ENCODE results near the gene CCND3. TPM values are rescaled to one million over a fixed set of nuclear protein-coding genes. Genes with fewer than 3 reads are reported as not detected.

CCND3 gene
- total and polyA plus RNA-seq, 2 experiments from 2014 or later = 19.7 to 30.9 TPM

DNA sequence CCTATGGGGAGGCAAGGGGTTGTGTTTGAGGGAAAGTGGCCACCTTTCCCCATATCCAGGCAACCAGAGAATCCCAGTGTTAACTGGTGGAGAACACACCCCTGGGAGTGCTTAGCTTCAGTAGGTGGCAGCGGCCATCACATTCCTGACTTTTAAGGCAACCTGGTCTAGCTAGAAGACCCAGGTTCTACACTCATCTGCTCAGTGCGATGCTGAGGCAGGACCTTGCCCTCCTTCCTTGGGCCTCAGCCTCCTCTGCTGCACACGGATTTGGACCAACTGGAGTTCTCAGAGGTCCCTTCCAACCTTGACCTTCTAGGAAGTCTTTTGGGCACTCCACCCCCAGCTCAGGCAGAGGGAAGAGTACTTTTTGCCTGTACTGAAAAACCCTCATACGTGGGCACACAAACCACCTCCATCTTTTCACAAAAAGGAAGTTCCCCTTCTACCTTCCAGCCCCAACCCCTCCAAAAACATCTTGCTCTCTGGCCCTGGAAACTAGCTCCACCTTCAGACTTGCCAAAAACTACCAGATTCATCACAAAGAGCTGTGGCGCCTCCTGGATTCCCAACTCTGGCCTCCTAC lies 2.9 kb downstream of the CCND3 start:
- Histone ChIP-seq H3K9me2 (ENCODE audit: insufficient read depth) (no peaks in the 10 kb centered on the region), H3K27me3 (ENCODE audit: insufficient read depth) (no peaks in the 10 kb centered on the region), H3K4me2 (peak overlapping the region; percentile 99), H3K4me1 (ENCODE audit: insufficient read depth) (peaks cover 33% of the 10 kb centered on the region), H3K27ac (ENCODE audit: low read depth) (peak overlapping the region; percentile 87), H3F3A (replicated peaks; ENCODE audit: low read depth) (peaks cover 49% of the 10 kb centered on the region), H4K20me1 (replicated peaks; ENCODE audit: insufficient read depth) (peaks cover 24% of the 10 kb centered on the region), H3K4me3 (peak overlapping the region; percentile 98), H2AFZ (0 out of 2 replicates have a peak overlapping the region, but pooled peaks have one; percentile 7), H3K79me2 (replicated peaks; ENCODE audit: insufficient read depth) (0 out of 2 replicates have a peak, but pooled peaks cover 6% of the 10 kb centered on the region), H3K36me3 (ENCODE audit: insufficient read depth) (peaks cover 8% of the 10 kb centered on the region)
- no peak for DNase-seq (ENCODE audit: low spot score)
- Mint-ChIP-seq H3K36me3 (ENCODE audit: low read depth) (peaks cover 25% of the 10 kb centered on the region), H3K4me3 (peak overlapping the region; percentile 91), H3K27ac (peak overlapping the region; percentile 34), H3K9me3 (no peaks in the 10 kb centered on the region), H3K4me1 (peaks cover 39% of the 10 kb centered on the region), H3K27me3 (ENCODE audit: insufficient read depth, low read depth, poor library complexity) (peaks cover 26% of the 10 kb centered on the region)
- no peak for ATAC-seq
- TF ChIP-seq EZH2phosphoT487 (IDR thresholded peaks at IDR 0.05; ENCODE audit: unreplicated experiment) (no peak), ZNF331 (CRISPR knock-in tag; IDR thresholded peaks at IDR 0.05; ENCODE audit: low read depth) (no peak), JUNB (IDR thresholded peaks at IDR 0.05; ENCODE audit: unreplicated experiment) (no peak), POLR2AphosphoS5 (IDR thresholded peaks at IDR 0.05; ENCODE audit: low read depth) (no peak), ZNF114 (CRISPR knock-in tag; IDR thresholded peaks at IDR 0.05) (no peak), ZNF462 (CRISPR knock-in tag; IDR thresholded peaks at IDR 0.05) (no peak)
- TF ChIP-seq, protein P1, sequence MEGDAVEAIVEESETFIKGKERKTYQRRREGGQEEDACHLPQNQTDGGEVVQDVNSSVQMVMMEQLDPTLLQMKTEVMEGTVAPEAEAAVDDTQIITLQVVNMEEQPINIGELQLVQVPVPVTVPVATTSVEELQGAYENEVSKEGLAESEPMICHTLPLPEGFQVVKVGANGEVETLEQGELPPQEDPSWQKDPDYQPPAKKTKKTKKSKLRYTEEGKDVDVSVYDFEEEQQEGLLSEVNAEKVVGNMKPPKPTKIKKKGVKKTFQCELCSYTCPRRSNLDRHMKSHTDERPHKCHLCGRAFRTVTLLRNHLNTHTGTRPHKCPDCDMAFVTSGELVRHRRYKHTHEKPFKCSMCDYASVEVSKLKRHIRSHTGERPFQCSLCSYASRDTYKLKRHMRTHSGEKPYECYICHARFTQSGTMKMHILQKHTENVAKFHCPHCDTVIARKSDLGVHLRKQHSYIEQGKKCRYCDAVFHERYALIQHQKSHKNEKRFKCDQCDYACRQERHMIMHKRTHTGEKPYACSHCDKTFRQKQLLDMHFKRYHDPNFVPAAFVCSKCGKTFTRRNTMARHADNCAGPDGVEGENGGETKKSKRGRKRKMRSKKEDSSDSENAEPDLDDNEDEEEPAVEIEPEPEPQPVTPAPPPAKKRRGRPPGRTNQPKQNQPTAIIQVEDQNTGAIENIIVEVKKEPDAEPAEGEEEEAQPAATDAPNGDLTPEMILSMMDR (conservative IDR thresholded peaks at IDR 0.05; ENCODE audit: low read depth in 2 of 2) = peak in 1 of 2 experiments; percentile 32; a peak in 2 of 4 replicates
- TF ChIP-seq, protein P2, sequence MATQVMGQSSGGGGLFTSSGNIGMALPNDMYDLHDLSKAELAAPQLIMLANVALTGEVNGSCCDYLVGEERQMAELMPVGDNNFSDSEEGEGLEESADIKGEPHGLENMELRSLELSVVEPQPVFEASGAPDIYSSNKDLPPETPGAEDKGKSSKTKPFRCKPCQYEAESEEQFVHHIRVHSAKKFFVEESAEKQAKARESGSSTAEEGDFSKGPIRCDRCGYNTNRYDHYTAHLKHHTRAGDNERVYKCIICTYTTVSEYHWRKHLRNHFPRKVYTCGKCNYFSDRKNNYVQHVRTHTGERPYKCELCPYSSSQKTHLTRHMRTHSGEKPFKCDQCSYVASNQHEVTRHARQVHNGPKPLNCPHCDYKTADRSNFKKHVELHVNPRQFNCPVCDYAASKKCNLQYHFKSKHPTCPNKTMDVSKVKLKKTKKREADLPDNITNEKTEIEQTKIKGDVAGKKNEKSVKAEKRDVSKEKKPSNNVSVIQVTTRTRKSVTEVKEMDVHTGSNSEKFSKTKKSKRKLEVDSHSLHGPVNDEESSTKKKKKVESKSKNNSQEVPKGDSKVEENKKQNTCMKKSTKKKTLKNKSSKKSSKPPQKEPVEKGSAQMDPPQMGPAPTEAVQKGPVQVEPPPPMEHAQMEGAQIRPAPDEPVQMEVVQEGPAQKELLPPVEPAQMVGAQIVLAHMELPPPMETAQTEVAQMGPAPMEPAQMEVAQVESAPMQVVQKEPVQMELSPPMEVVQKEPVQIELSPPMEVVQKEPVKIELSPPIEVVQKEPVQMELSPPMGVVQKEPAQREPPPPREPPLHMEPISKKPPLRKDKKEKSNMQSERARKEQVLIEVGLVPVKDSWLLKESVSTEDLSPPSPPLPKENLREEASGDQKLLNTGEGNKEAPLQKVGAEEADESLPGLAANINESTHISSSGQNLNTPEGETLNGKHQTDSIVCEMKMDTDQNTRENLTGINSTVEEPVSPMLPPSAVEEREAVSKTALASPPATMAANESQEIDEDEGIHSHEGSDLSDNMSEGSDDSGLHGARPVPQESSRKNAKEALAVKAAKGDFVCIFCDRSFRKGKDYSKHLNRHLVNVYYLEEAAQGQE (IDR thresholded peaks at IDR 0.05; ENCODE audit: unreplicated experiment) = no peak
